H1 (cell line): ENCODE measurements around the gene CNBP. TPM values are rescaled to one million over a fixed set of nuclear protein-coding genes. Genes with fewer than 3 reads are reported as not detected.

ENCODE experiments used
- CBX8 ChIP-seq: fragments of 300-800, 300-1000 bp; sonication (generic); IDR thresholded peaks from 2 replicates; pipeline ENCODE4 v1.7.1; 2016; ENCODE audit warnings: low read depth, low read length, borderline replicate concordance
- polyA plus RNA-seq, 7 experiments: library from polyadenylated mRNA; depleted of rRNA in 3 of 7; stranded (reverse) in 5 of 7; unstranded in 2 of 7; fragments of >200 nt in 5 of 7; fragments of 200-250 nt in 2 of 7; gene quantifications; 1 replicate in 5 of 7; 2 replicates in 1 of 7; 4 replicates in 1 of 7; pipeline versions ENCODE4 v1.2.1 to v1.2.3, GENCODE V29; 2011 to 2013; ENCODE audit warnings: missing spikeins in 2 of 7, mixed read lengths in 2 of 7
- total RNA-seq: library from RNA; stranded (reverse); fragmentation: NEBNext Ultra II Directional; extraction: Animal tissue kit (Norgen Biotek cat#: 25700); gene quantifications from 2 replicates; pipeline ENCODE4 v1.2.1, GENCODE V29; 2021

The CNBP gene
- total and polyA plus RNA-seq, 2 of the 8 experiments (the other 6 are each of a cell fraction or from before 2014, with no cell fraction given): 315 to 371 TPM

DNA sequence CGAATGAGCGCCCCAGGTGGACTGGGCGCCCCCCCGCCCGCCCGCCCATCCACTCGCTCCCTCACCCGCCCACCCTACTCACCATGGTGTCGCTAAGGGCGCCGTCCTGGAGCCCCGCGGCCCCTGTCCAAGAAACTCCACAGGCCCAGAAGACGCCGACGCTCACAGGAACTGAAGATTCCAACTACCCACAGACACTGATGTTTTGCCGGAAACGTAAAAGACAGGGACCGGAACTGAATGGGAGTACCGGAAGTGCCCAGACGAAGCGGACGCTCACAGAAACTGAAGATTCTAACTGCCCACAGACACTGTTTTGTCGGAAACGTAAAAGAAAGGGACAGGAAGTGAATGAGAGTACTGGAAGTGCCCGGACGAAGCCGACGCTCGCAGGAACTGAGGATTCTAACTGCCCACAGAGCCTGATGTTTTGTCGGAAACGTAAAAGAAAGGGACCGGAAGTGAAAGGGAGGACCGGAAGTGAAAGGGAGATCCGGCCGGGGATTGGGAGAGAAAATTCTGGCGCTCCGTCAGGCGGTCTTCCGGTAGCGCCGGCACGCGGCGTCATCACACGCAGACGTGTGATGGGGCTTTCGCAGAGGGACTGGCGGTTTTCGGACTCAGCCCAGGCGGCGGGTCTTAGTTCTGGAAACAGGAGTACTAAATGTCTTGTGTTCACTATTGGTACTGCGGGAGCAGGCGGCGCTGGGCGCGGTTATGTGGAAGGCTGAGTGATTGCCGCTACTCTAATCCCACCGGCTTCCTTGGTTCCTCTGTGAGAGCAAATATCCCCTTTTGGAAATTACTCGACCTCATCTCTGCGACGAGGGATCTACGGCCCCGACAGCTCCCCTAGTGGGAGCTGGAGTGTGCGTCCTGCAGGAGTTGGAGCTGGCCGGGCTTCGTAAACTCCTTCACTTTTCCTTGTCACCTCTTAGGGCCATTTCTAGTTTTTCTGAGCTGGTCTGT, 22.5 kb downstream of the CNBP start, which contains the start of gene ISY1 (continued):
- TF ChIP-seq CBX8: no peak
- TF ChIP-seq, all 59 proteins: peak for 24
